MM.1S (cell line): ENCODE measurements around the gene APOBEC3A.
"Not testable (repeated sequence)": the region's sequence is repeated elsewhere in the genome, so short reads cannot be mapped to it uniquely, and the experiment has no call there.

ENCODE experiments used
- DNase-seq: peaks from one replicate; pipeline ENCODE4 v3.0.0-alpha.2; 2015
- H2AFZ ChIP-seq: fragments of 300-600 bp; sonication (generic); 2 replicates; pipeline ENCODE4 v1.6.0; 2016; ENCODE audit warnings: antibody characterized with exemption, low read length
- H3F3A ChIP-seq: fragments of 300-600 bp; sonication (generic); 2 replicates; pipeline ENCODE4 v1.6.1; 2016; ENCODE audit warnings: mild to moderate bottlenecking, antibody characterized with exemption, low read length, moderate library complexity, mixed read lengths; ENCODE audit not compliant: insufficient read depth
- H3K27ac ChIP-seq: fragments of 300-600 bp; sonication (generic); 2 replicates; pipeline ENCODE4 v1.5.1; 2016; ENCODE audit warnings: mild to moderate bottlenecking, low read length
- H3K27me3 ChIP-seq: fragments of 300-600 bp; sonication (generic); replicated peaks from 2 replicates; pipeline ENCODE4 v1.6.0; 2016; ENCODE audit warnings: low read length; ENCODE audit not compliant: insufficient read depth
- H3K36me3 ChIP-seq: fragments of 300-600 bp; sonication (generic); replicated peaks from 2 replicates; pipeline ENCODE4 v1.6.1; 2016; ENCODE audit warnings: mild to moderate bottlenecking, low read length, mixed read lengths; ENCODE audit not compliant: insufficient read depth
- H3K4me1 ChIP-seq: fragments of 300-600 bp; sonication (generic); 2 replicates; pipeline ENCODE4 v1.6.1; 2016; ENCODE audit warnings: low read length, mixed read lengths
- H3K4me2 ChIP-seq: fragments of 300-600 bp; sonication (generic); 2 replicates; pipeline ENCODE4 v1.6.0; 2016; ENCODE audit warnings: low read depth, low read length
- H3K4me3 ChIP-seq: fragments of 300-600 bp; sonication (generic); 2 replicates; pipeline ENCODE4 v1.5.1; 2016; ENCODE audit warnings: low read length, mixed read lengths
- H3K79me2 ChIP-seq: fragments of 300-600 bp; sonication (generic); 2 replicates; pipeline ENCODE4 v1.6.1; 2016; ENCODE audit warnings: mixed run types, low read length, mixed read lengths
- H3K9ac ChIP-seq: fragments of 300-600 bp; sonication (generic); 2 replicates; pipeline ENCODE4 v1.6.1; 2016; ENCODE audit warnings: low read length, mixed read lengths
- H3K9me2 ChIP-seq: fragments of 300-600 bp; sonication (generic); replicated peaks from 2 replicates; pipeline ENCODE4 v1.6.1; 2016; ENCODE audit warnings: mild to moderate bottlenecking, low read length, mixed read lengths; ENCODE audit not compliant: insufficient read depth
- H3K9me3 ChIP-seq: fragments of 300-600 bp; sonication (generic); replicated peaks from 2 replicates; pipeline ENCODE4 v1.6.1; 2016; ENCODE audit warnings: mild to moderate bottlenecking, low read length, mixed read lengths; ENCODE audit not compliant: insufficient read depth
- H4K20me1 ChIP-seq: fragments of 300-600 bp; sonication (generic); 2 replicates; pipeline ENCODE4 v1.6.1; 2016; ENCODE audit warnings: mild to moderate bottlenecking, low read length, moderate library complexity, mixed read lengths; ENCODE audit not compliant: insufficient read depth
- CTCF ChIP-seq: fragments of 300-600 bp; sonication (generic); IDR thresholded peaks from 2 replicates; pipeline ENCODE4 v1.5.1; 2016; ENCODE audit warnings: antibody characterized with exemption, low read length, mixed read lengths
- EZH2 ChIP-seq: fragments of 300-600 bp; sonication (generic); optimal IDR thresholded peaks from 2 replicates; pipeline ENCODE3; 2017; ENCODE audit warnings: low read depth, mild to moderate bottlenecking, antibody characterized with exemption, low read length, mixed read lengths
- EZH2phosphoT487 ChIP-seq: fragments of 300-600 bp; sonication (generic); IDR thresholded peaks from 2 replicates; pipeline ENCODE4 v1.6.1; 2018; ENCODE audit warnings: antibody characterized with exemption, low read length

APOBEC3A gene

GRCh38 chr22:39007177-39007576 lies 49.8 kb downstream of the APOBEC3A start:
- no peak for TF ChIP-seq EZH2
- no peak for TF ChIP-seq EZH2phosphoT487
- no peak for TF ChIP-seq CTCF

GRCh38 chr22:39008271-39008850 lies 51.0 kb downstream of the APOBEC3A start:
- H3K9me3 ChIP-seq, H3K4me2 ChIP-seq, H3F3A ChIP-seq, H2AFZ ChIP-seq, H3K79me2 ChIP-seq, H3K9ac ChIP-seq, H3K4me1 ChIP-seq, H3K27me3 ChIP-seq, DNase-seq, H3K4me3 ChIP-seq, H3K9me2 ChIP-seq, H4K20me1 ChIP-seq, H3K27ac ChIP-seq, H3K36me3 ChIP-seq: not testable (repeated sequence)

More at GRCh38 chr22:39007177-39007576, 49.8 kb downstream of the APOBEC3A start:
- Histone ChIP-seq H3K9me2 (no peaks in the 10 kb centered on the region), H3K4me3 (no peak overlapping the region), H4K20me1 (no peaks in the 10 kb centered on the region), H3K27ac (no peak overlapping the region), H2AFZ (no peak overlapping the region), H3F3A (peaks cover 12% of the 10 kb centered on the region), H3K4me1 (peaks cover 13% of the 10 kb centered on the region), H3K9me3 (no peaks in the 10 kb centered on the region), H3K27me3 (no peaks in the 10 kb centered on the region), H3K36me3 (no peaks in the 10 kb centered on the region), H3K79me2 (no peaks in the 10 kb centered on the region), H3K4me2 (no peak overlapping the region), H3K9ac (no peak overlapping the region)
- no peak for DNase-seq

- TF ChIP-seq EZH2phosphoT487 (no peak), EZH2 (no peak), CTCF (no peak)
- H3K4me2 ChIP-seq: no peak overlapping the region
- no peaks in the 10 kb centered on the region for H3K36me3 ChIP-seq
- no peak overlapping the region for H2AFZ ChIP-seq
- peaks cover 17% of the 10 kb centered on the region for H3K79me2 ChIP-seq
- H3K27ac ChIP-seq: no peak overlapping the region
- peaks cover 4% of the 10 kb centered on the region; the same call in 1 of the 2 replicates for H3K4me1 ChIP-seq
- DNase-seq: no peak
- H3F3A ChIP-seq: peaks cover 15% of the 10 kb centered on the region; the same call in 1 of the 2 replicates
- H3K4me3 ChIP-seq: no peak overlapping the region
- H3K9me3 ChIP-seq: no peaks in the 10 kb centered on the region
- H3K9ac ChIP-seq: no peak overlapping the region
- H3K27me3 ChIP-seq: no peaks in the 10 kb centered on the region
- H3K9me2 ChIP-seq: no peaks in the 10 kb centered on the region
- no peaks in the 10 kb centered on the region for H4K20me1 ChIP-seq
Measured at GRCh38 chr22:39010946-39011345, 53.5 kb downstream of the APOBEC3A start.
